MM.1S (cell line): ENCODE measurements around the gene DUSP9.
A peak's percentile ranks its signal among the peaks of the same experiment; 100 is the strongest.

Experiments
- DNase-seq: peaks from one replicate; pipeline ENCODE4 v3.0.0-alpha.2; 2015
- H2AFZ ChIP-seq: fragments of 300-600 bp; sonication (generic); 2 replicates; pipeline ENCODE4 v1.6.0; 2016; ENCODE audit warnings: antibody characterized with exemption, low read length
- H3F3A ChIP-seq: fragments of 300-600 bp; sonication (generic); 2 replicates; pipeline ENCODE4 v1.6.1; 2016; ENCODE audit warnings: mild to moderate bottlenecking, antibody characterized with exemption, low read length, moderate library complexity, mixed read lengths; ENCODE audit not compliant: insufficient read depth
- H3K27ac ChIP-seq: fragments of 300-600 bp; sonication (generic); 2 replicates; pipeline ENCODE4 v1.5.1; 2016; ENCODE audit warnings: mild to moderate bottlenecking, low read length
- H3K27me3 ChIP-seq: fragments of 300-600 bp; sonication (generic); replicated peaks from 2 replicates; pipeline ENCODE4 v1.6.0; 2016; ENCODE audit warnings: low read length; ENCODE audit not compliant: insufficient read depth
- H3K36me3 ChIP-seq: fragments of 300-600 bp; sonication (generic); replicated peaks from 2 replicates; pipeline ENCODE4 v1.6.1; 2016; ENCODE audit warnings: mild to moderate bottlenecking, low read length, mixed read lengths; ENCODE audit not compliant: insufficient read depth
- H3K4me1 ChIP-seq: fragments of 300-600 bp; sonication (generic); 2 replicates; pipeline ENCODE4 v1.6.1; 2016; ENCODE audit warnings: low read length, mixed read lengths
- H3K4me2 ChIP-seq: fragments of 300-600 bp; sonication (generic); 2 replicates; pipeline ENCODE4 v1.6.0; 2016; ENCODE audit warnings: low read depth, low read length
- H3K4me3 ChIP-seq: fragments of 300-600 bp; sonication (generic); 2 replicates; pipeline ENCODE4 v1.5.1; 2016; ENCODE audit warnings: low read length, mixed read lengths
- H3K79me2 ChIP-seq: fragments of 300-600 bp; sonication (generic); 2 replicates; pipeline ENCODE4 v1.6.1; 2016; ENCODE audit warnings: mixed run types, low read length, mixed read lengths
- H3K9ac ChIP-seq: fragments of 300-600 bp; sonication (generic); 2 replicates; pipeline ENCODE4 v1.6.1; 2016; ENCODE audit warnings: low read length, mixed read lengths
- H3K9me2 ChIP-seq: fragments of 300-600 bp; sonication (generic); replicated peaks from 2 replicates; pipeline ENCODE4 v1.6.1; 2016; ENCODE audit warnings: mild to moderate bottlenecking, low read length, mixed read lengths; ENCODE audit not compliant: insufficient read depth
- H3K9me3 ChIP-seq: fragments of 300-600 bp; sonication (generic); replicated peaks from 2 replicates; pipeline ENCODE4 v1.6.1; 2016; ENCODE audit warnings: mild to moderate bottlenecking, low read length, mixed read lengths; ENCODE audit not compliant: insufficient read depth
- H4K20me1 ChIP-seq: fragments of 300-600 bp; sonication (generic); 2 replicates; pipeline ENCODE4 v1.6.1; 2016; ENCODE audit warnings: mild to moderate bottlenecking, low read length, moderate library complexity, mixed read lengths; ENCODE audit not compliant: insufficient read depth
- EZH2 ChIP-seq: fragments of 300-600 bp; sonication (generic); optimal IDR thresholded peaks from 2 replicates; pipeline ENCODE3; 2017; ENCODE audit warnings: low read depth, mild to moderate bottlenecking, antibody characterized with exemption, low read length, mixed read lengths
- EZH2phosphoT487 ChIP-seq: fragments of 300-600 bp; sonication (generic); IDR thresholded peaks from 2 replicates; pipeline ENCODE4 v1.6.1; 2018; ENCODE audit warnings: antibody characterized with exemption, low read length
- TF ChIP-seq, protein P1 (sequence below): fragments of 300-600 bp; sonication (generic); IDR thresholded peaks from 2 replicates; pipeline ENCODE4 v1.5.1; 2016; ENCODE audit warnings: antibody characterized with exemption, low read length, mixed read lengths

DUSP9 gene

GRCh38 chrX:153634832-153635231 is 12.2 kb upstream of the DUSP9 start:
- no peak overlapping the region for H3K4me3 ChIP-seq
- no peak for DNase-seq
- peaks cover 74% of the 10 kb centered on the region for H3K27me3 ChIP-seq
- H3K9me2 ChIP-seq = no peaks in the 10 kb centered on the region
- no peaks in the 10 kb centered on the region for H3K9me3 ChIP-seq
- H3K27ac ChIP-seq = no peak overlapping the region
- H4K20me1 ChIP-seq = no peaks in the 10 kb centered on the region
- no peak overlapping the region for H2AFZ ChIP-seq
- TF ChIP-seq EZH2 = no peak
- TF ChIP-seq, protein P1, sequence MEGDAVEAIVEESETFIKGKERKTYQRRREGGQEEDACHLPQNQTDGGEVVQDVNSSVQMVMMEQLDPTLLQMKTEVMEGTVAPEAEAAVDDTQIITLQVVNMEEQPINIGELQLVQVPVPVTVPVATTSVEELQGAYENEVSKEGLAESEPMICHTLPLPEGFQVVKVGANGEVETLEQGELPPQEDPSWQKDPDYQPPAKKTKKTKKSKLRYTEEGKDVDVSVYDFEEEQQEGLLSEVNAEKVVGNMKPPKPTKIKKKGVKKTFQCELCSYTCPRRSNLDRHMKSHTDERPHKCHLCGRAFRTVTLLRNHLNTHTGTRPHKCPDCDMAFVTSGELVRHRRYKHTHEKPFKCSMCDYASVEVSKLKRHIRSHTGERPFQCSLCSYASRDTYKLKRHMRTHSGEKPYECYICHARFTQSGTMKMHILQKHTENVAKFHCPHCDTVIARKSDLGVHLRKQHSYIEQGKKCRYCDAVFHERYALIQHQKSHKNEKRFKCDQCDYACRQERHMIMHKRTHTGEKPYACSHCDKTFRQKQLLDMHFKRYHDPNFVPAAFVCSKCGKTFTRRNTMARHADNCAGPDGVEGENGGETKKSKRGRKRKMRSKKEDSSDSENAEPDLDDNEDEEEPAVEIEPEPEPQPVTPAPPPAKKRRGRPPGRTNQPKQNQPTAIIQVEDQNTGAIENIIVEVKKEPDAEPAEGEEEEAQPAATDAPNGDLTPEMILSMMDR = no peak
- no peak for TF ChIP-seq EZH2phosphoT487
- H3F3A ChIP-seq = no peaks in the 10 kb centered on the region
- H3K9ac ChIP-seq = no peak overlapping the region
- no peaks in the 10 kb centered on the region for H3K4me1 ChIP-seq
- H3K79me2 ChIP-seq = no peaks in the 10 kb centered on the region
- H3K36me3 ChIP-seq = no peaks in the 10 kb centered on the region
- H3K4me2 ChIP-seq = no peak overlapping the region

DNA sequence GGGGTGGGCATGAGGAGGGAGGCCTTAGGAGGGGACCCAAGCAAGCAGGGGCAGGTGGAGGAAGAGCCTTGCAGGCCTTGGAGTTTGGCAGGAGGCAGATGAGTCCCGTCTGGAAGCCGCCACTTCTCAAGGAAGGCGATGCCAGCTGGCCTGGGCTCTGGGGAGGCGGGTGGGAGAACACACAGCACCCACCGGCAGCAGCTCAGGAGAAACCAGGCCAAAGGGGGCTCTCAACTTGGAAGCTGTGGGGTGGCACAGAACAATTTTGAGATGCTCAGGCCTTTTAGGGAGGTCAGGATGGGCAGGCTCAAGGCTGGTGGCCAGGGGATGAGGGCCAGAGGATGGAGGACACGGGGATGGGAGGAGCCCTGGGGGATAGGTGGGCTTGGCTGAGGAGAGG is 11.6 kb upstream of the DUSP9 start:
- TF ChIP-seq EZH2phosphoT487 = no peak
- no peaks in the 10 kb centered on the region for H3F3A ChIP-seq
- H3K4me3 ChIP-seq = no peak overlapping the region
- no peak overlapping the region for H3K4me2 ChIP-seq
- H3K9me2 ChIP-seq = no peaks in the 10 kb centered on the region
- no peak overlapping the region for H2AFZ ChIP-seq
- H3K36me3 ChIP-seq = no peaks in the 10 kb centered on the region
- H3K4me1 ChIP-seq = no peaks in the 10 kb centered on the region
- no peaks in the 10 kb centered on the region for H3K79me2 ChIP-seq
- no peak overlapping the region for H3K9ac ChIP-seq
- no peaks in the 10 kb centered on the region for H4K20me1 ChIP-seq
- peaks cover 74% of the 10 kb centered on the region for H3K27me3 ChIP-seq
- no peaks in the 10 kb centered on the region for H3K9me3 ChIP-seq
- no peak for DNase-seq
- H3K27ac ChIP-seq = no peak overlapping the region

GRCh38 chrX:153635788-153636668 is 11.0 kb upstream of the DUSP9 start:
- Histone ChIP-seq H3K4me1 (no peaks in the 10 kb centered on the region), H3K9ac (no peak overlapping the region), H3K4me2 (no peak overlapping the region), H3K9me3 (no peaks in the 10 kb centered on the region), H3K27ac (no peak overlapping the region), H3K79me2 (no peaks in the 10 kb centered on the region), H4K20me1 (no peaks in the 10 kb centered on the region), H3F3A (no peaks in the 10 kb centered on the region), H3K36me3 (no peaks in the 10 kb centered on the region), H3K4me3 (no peak overlapping the region), H3K9me2 (no peaks in the 10 kb centered on the region), H3K27me3 (peaks cover 74% of the 10 kb centered on the region), H2AFZ (no peak overlapping the region)
- DNase-seq = peak; percentile 38
- TF ChIP-seq EZH2 (no peak), EZH2phosphoT487 (no peak)
- TF ChIP-seq, protein P1 = peak; percentile 44

DNA sequence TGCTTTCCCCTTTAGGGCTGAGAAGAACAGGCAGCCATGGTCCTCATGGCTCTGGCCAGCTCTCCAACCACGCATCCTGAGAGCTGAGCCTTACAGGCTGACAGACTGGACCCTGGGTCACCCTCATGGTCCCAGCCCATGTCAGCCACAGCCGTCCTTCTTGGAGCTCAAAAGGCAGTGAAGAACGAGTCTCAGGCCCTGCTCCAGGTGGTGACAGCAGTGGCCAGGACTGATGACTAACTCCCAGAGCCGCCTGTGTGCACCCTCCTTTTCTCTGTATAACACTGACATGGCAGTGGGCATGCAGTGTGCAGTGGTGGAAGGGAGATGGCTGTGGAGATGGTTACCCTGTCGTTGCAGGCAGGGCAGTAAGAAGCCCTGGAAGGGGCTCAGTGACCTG is 10.3 kb upstream of the DUSP9 start:
- Histone ChIP-seq H3K27me3 (peaks cover 74% of the 10 kb centered on the region), H2AFZ (no peak overlapping the region), H3K9ac (no peak overlapping the region), H3K79me2 (no peaks in the 10 kb centered on the region), H3K36me3 (no peaks in the 10 kb centered on the region), H4K20me1 (no peaks in the 10 kb centered on the region), H3K27ac (no peak overlapping the region), H3K4me3 (no peak overlapping the region), H3K4me2 (no peak overlapping the region), H3K9me3 (no peaks in the 10 kb centered on the region), H3F3A (no peaks in the 10 kb centered on the region), H3K9me2 (no peaks in the 10 kb centered on the region), H3K4me1 (no peaks in the 10 kb centered on the region)
- no peak for DNase-seq
- TF ChIP-seq EZH2 = no peak
- no peak for TF ChIP-seq EZH2phosphoT487
- TF ChIP-seq, protein P1 = no peak
